GM12874 (cell line): ENCODE results near the gene RPTOR.

Experiments
- TF ChIP-seq, protein P1 (sequence below): IDR thresholded peaks from 2 replicates; pipeline ENCODE4 v1.5.1; 2011; ENCODE audit warnings: low read depth, mild to moderate bottlenecking, control low read depth, low read length, moderate library complexity; ENCODE audit not compliant: insufficient read depth

RPTOR gene

GRCh38 chr17:80655608-80656007, 111.0 kb downstream of the RPTOR start:
- TF ChIP-seq, protein P1, sequence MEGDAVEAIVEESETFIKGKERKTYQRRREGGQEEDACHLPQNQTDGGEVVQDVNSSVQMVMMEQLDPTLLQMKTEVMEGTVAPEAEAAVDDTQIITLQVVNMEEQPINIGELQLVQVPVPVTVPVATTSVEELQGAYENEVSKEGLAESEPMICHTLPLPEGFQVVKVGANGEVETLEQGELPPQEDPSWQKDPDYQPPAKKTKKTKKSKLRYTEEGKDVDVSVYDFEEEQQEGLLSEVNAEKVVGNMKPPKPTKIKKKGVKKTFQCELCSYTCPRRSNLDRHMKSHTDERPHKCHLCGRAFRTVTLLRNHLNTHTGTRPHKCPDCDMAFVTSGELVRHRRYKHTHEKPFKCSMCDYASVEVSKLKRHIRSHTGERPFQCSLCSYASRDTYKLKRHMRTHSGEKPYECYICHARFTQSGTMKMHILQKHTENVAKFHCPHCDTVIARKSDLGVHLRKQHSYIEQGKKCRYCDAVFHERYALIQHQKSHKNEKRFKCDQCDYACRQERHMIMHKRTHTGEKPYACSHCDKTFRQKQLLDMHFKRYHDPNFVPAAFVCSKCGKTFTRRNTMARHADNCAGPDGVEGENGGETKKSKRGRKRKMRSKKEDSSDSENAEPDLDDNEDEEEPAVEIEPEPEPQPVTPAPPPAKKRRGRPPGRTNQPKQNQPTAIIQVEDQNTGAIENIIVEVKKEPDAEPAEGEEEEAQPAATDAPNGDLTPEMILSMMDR: no peak

- TF ChIP-seq, protein P1: no peak
Observed at GRCh38 chr17:80656590-80656989, 112.0 kb downstream of the RPTOR start.

- TF ChIP-seq, protein P1: no peak
Observed at GRCh38 chr17:80657561-80657960, 112.9 kb downstream of the RPTOR start.

GRCh38 chr17:80658821-80659220, 114.2 kb downstream of the RPTOR start:
- TF ChIP-seq, protein P1: no peak

DNA sequence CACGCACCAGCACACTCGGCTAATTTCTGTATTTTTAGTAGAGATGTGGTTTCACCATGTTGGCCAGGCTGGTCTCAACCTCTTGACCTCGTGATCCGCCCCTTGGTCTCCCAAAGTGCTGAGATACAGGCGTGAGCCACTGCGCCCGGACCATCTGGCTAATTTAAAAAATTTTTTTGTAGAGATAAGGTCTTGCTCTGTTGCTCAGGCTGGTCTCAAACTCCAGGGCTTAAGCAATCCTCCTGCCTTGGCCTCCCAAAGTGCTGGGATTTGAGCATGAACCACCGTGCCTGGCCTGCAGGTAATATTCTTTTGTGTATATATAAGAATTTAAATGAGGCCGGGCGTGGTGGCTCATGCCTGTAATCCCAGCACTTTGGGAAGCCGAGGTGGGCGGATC, 115.0 kb downstream of the RPTOR start:
- TF ChIP-seq, protein P1: no peak

- TF ChIP-seq, protein P1: no peak
Observed at GRCh38 chr17:80660527-80661198, 116.0 kb downstream of the RPTOR start.

DNA sequence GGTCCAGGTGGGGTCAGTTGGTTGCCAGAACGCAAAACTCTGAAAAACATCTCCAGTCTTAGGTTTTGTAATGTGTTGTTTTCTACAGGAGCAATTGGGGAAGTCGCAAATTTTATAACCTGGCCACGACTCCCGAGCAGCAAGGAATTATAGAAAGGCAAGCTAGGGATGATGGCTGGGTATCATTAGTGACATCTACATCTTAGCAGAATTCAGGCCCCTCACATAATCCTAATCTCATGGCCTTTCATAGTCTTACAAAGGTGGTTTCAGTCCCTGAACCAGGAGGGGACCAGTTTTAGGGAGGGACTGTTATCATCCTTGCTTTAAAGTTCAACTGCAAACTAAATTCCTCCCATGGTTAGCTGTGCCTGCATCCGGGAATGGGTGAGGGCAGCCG, 117.9 kb downstream of the RPTOR start:
- TF ChIP-seq, protein P1: no peak

DNA sequence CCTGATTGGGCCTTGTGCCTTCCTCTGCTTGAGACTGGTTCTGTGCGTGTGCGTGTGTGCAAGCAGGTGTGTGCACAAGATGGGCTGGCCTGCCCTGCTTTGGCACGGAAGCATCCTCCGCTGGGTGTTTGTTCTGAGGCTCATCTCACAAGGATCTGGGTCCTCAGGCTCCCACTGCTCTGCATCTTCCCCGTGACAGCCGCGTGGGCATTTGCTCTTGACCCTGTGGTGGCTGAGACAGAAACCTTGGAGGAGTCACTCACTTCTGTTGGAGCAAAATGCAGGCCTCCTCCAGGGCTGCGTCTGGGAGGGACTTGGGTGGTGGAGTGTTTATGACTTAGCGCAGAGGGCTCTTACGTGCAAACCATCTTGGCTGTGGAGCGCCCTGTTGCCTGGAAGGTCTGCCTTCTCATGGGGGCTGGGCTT, 119.2 kb downstream of the RPTOR start:
- TF ChIP-seq, protein P1: no peak
